NOMO-1 treated with dmso at 0.1 percent for 144 hours (cell line): ENCODE results near the gene TCF7L1.
"Not testable (repeated sequence)": the region's sequence is repeated elsewhere in the genome, so short reads cannot be mapped to it uniquely, and the experiment has no call there.

Experiments used
- DNase-seq: peaks from one replicate; lab custom pipeline; 2025; ENCODE audit not compliant: unreplicated experiment; lab: John Stamatoyannopoulos, UW

The TCF7L1 gene

DNA sequence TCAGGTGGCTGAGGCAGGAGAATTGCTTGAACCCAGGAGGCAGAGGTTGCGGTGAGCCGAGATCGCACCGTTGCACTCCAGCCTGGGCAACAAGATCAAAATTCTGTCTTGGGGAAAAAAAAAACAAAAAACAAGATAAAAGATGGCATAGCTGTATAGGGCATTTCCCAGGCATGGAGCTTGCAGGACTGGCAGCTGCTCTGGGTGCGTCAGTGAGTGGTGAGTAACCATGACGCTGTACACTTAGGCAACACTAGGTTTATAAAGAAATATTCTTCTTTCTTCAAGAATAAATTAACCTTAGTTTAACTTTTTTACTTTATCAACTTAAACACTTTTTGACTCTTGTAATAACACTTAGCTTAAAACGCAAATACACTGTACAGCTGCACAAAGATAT lies 179.2 kb downstream of the TCF7L1 start:
- no peak for DNase-seq

DNA sequence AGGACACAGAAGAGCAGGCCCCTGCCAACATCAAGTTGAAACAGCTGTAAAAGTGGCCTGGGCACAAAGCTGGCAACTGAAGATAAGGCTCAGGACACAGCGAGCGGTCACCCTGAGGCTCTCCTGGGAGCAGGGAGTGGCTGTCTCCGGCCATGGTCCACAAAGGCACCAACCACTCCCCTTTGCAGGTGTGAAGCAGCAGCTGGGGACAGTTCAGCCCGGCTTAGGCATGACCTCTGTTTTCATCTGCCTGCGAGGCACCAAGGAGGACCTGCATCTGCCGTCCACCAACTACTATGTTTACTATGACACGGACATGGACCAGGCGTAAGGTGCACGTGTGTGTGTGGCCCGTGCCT lies 181.7 kb downstream of the TCF7L1 start:
- DNase-seq = no peak

DNA sequence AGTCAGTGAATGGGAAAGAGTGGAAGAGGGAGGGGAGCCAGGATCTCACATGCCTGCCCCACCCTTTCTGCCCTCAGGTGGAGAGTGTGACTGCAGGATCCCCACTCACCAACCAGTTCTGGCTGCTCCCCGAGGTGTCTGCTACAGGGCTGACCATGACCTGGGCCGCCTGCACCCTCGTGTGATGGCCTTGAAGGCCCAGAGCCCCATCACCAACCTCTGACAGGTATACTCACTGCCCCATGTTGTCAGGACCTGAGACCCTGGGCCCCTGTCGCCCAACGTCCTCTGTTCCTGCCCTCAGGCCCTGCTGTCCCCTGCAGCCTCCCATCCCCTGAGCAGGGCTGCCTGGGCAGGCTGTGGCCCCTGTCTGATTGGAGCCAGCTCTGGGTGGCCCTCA lies 182.7 kb downstream of the TCF7L1 start:
- DNase-seq = not testable (repeated sequence)

DNA sequence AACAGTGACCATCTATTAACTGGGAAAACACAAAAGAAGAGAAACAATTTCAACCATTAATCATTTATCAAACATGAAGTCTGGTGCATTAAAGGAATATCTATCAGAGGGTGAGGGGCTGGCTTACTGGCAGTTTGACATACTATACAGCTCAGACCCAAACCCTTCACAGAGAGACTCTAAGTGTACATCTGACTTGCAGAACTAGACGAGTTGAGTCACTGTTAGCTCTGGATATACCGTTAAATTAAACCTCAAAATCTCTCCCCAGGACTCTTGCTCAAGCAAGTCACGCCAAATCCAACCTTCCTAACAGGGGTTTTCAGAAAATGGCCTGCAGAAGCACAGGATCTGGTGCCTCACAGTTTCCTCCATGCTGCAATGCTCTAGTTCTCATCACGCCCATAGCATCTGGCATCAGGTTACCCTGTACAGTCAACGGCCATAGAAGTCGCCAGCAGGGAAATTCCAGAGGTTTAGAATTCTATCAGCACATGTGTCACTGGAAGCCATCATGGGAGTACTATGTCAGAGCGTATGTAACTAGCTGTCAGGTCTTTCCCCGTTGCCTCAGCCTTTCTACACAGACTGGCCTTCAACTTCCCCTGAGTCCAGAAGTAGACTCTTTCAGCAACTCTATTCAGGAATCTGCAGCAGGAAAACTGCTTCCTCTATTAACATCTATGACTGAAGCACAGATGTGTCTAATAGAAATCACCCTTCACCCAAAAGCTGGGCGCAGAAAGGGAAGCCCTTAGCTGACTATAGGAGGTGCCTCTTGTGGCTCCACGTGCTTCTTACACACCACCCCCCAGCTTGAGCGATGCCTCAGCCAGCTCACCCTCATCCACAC lies 185.3 kb downstream of the TCF7L1 start:
- no peak for DNase-seq

DNA sequence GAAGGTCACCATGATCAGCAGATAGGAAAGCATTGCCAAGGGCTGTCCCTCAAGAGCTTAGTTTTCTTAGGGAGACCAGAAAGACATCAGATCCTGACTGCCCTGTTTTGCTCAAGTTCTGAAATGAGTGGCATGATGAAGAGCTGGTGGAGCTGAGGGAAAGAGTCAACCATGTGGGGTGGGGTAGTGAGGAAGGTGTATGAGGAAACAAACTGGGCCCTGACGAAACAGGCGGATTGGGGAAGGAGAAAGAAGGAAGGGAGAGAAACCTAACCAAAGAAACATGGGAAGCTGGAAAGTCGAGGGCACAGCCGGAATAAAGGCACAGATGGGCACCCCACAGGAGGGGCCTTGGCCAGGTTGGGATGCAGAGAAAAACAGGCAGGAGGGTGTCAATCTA lies 186.6 kb downstream of the TCF7L1 start:
- no peak for DNase-seq

DNA sequence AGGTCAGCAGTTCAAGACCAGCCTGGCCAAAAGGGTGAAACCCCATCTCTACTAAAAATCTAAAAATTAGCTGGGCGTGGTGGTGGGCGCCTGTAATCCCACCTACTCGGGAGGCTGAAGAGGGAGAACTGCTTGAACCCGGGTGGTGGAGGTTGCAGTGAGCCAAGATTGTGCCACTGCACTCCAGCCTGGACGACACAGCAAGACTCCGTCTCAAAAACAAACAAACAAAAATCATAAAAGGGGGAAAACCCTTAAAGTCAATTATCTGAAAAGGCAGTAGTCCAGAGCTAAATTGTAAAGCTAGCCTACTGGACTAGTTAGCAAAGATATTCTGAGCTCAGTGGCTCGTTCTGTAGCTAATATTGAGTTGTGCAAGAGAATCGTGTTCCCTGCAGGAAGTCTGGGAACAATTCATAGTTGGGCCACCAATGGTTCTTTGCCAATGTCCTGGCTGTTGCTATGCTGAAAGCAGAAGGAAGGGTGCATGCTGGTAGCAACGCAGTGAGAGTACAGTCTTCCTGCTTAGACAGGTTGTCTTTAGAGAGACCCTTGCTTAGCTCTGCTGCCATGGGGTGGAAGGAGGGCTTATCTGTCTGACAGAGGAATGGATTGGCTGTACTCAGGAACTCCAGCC lies 190.3 kb downstream of the TCF7L1 start:
- DNase-seq = no peak

DNA sequence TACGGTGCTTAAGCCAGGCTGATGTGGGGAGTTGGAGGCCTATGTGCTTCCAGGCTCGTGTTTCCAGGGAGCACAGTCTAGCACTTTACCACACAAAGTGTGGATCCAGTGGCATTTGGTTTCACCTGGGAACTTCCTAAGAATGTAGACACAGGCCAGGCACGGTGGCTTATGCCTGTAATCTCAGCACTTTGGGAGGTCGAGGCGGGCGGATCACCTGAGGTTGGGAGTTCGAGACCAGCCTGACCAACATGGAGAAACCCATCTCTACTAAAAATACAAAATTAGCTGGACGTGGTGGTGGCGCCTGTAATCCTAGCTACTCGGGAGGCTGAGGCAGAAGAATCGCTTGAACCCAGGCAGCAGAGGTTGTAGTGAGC lies 190.8 kb downstream of the TCF7L1 start:
- not testable (repeated sequence) for DNase-seq

DNA sequence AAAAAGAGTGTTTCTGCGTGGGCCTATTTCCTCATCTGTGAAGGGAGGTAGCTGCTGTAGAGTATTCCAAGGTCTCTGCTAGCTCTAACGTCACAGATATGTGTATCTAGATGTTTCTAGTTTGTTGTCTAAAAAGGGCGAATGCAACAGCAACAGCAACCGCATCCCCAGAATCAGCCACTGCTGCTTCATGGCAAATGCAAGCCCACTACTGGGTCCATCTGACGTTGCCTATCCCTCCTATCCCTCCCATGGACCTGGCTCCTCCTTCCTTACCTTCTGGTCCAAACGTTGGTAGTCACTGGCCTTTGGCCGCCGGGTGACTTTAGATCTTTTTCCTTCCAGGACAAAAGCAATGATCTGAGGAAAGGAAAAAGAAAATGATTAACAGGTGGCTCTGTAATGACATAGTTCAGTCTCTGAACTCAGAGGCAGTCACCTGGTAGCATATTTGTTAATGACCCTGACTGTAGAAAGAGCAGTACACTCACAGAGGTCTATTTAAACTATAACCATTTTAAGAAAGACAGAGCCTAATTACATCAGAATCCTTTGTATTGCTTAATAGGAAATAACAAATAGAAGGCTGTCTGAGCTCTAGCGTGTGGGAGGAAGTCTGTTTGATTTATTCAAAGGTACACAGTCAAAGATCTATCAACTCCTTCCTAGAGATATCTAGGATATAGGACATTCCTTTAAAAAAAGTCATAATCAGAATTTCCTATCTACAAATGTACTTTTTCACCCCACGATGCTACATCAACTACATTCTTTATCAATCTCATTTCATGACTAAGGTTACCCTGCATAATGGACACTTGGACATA lies 191.7 kb downstream of the TCF7L1 start:
- DNase-seq = peak; percentile 47

DNA sequence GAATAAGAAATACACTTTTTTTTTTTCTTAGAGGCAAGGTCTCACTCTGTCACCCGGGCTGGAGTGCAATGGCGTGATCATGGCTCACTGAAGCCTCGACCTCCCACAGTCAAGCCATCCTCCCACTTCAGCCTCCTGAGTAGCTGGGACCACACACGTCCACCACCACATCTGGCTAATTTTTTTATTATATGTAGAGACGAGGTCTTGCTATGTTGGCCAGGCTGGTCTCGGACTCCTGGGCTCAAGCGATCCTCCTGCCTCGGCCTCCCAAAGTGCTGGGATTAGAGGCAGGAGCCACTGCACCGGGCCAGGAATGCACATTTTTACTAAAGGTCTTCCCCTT lies 192.2 kb downstream of the TCF7L1 start:
- DNase-seq = no peak

DNA sequence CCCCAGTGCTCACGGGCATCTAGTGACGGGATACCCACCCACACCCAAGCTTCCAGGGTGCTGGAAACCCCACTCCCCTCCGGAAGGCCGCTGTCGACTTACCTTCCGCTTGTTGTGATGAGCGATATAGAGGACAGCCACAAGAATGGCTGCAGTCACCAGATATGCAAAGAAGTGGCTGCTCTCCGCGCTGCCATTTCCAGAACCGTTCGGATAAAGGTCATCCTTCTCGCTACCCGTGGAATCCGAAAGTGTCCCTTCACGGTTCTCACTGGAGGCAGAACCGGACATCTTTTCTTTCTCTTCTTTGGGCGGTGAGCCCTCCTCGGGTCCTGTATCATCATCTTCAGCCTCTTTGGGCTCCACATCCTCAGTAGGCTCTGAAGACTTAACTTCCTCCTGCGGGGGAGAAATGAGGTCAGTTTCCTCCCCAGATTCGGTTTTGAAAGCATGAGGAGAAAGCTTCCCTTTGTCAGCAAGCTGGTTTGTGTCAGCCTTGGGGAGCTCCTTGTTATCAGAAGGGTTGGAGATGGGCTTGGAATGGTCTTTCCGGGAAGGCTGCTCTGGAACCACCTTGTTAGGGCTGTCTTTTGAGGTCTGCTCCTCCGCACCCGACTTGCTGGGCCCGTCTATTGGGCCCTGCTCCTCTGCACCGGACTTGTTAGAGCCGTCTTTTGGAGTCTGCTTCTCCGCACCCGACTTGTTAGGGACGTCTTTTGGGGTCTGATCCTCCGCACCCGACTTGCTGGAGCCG lies 193.4 kb downstream of the TCF7L1 start:
- DNase-seq = peak; percentile 67

DNA sequence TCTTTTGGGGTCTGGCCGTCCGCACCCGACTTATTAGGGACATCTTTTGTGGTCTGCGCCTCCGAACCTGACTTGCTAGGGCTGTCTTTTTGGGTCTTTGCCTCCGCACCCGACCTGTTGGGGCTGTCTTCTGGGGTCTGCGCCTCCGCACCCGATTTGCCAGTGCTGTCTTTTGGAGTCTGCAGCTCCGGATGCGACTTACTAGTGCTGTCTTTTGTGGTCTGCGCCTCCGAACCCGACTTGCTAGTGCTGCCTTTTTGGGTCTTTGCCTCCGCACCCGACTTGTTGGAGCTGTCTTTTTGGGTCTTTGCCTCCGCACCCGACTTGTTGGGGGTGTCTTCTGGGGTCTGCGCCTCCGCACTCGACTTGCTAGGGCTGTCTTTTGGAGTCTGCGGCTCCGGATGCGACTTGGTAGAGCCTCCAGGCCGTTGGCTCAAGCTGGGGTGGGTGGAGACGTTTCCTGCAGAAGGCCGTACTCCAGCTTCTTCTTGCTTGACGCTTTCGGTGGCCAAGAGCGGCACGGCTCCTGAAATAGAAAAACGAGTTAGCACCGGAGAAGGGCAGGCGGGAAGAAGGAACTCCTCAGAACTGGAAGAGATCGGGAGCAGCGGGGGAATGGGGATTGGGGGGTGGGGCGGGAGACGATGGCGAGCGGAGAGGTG lies 194.1 kb downstream of the TCF7L1 start:
- peak; percentile 35 for DNase-seq

DNA sequence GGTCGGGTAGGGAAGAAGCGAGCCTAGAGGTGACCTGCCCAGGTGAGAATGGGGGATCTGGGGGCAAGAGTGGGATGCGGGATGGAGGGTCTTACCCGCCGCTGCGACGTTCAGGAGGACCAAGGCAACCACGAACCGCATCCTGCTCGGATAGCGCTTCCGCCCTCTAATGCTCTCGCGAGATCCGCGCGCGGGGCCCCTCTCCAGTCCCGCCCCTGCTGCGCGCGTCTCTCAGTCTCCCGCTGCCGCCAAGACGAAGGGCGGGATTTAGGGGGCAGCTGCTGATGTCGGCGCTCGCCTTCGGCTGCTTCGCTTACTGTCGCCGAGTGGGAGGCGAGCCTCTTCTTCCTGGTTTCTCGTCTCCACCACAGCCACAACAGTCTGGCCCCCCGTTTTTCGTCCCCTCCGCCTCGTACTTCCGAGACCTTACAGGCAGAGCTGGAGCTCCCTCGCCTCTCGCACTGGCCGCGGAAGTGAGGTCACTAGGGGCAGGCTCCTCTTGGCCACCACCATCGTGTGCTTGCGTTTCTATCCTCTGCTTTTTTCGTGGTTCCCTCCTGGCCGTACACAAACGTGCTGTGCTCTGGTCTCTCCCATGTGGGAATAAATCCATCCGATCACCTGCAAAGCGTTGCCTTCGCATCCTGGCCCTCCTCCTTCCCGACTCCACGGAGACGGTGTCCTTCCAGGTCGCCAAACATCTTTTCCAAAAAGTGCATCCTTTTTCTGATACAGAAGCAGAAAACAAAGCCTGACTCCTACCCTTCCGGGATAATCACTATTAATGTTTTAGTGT lies 194.8 kb downstream of the TCF7L1 start, which contains the start of gene TGOLN2:
TSS of gene TGOLN2 (minus strand) at position 168 of the 796 bp plus-strand sequence. CDS start at position 141, 27 bp downstream.
- DNase-seq = peak; percentile 94

DNA sequence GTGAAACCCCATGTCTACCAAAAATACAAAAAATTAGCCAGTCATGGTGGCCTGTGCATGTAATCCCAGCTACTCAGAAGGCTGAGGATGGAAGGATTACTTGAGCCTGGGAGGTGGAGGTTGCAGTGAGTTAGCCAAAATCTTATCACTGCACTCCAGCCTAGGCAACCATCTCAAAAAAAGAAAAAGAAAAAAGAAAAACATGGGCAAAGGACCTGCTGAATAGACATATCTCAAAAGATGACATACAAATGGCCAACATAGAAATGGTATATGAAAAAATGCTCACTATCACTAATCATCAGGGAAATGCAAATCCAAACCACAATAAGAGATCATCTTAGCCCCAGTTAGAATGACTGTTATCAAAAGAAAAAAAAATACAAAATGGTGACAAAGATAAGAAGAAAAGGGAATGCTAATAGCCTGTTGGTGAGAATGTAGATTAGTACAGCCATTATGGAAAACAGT lies 196.0 kb downstream of the TCF7L1 start:
- no peak for DNase-seq

DNA sequence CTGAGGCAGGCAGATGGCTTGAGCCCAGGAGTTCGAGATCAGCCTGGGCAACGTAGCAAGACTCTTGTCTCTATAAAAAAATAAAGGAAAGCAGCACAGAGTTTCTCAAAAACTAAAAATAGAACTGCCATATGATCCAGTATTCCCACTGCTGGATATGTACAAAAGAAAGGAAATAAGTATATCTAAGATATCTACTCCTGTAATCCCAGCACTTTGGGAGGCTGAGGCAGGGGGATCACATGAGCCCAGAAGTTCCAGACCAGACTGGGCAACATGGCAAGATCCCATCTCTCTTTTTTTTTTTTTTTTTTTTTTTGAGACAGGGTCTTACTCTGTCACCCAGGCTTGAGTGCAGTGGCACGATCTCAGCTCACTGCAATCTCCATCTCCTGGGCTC lies 196.5 kb downstream of the TCF7L1 start:
- not testable (repeated sequence) for DNase-seq

DNA sequence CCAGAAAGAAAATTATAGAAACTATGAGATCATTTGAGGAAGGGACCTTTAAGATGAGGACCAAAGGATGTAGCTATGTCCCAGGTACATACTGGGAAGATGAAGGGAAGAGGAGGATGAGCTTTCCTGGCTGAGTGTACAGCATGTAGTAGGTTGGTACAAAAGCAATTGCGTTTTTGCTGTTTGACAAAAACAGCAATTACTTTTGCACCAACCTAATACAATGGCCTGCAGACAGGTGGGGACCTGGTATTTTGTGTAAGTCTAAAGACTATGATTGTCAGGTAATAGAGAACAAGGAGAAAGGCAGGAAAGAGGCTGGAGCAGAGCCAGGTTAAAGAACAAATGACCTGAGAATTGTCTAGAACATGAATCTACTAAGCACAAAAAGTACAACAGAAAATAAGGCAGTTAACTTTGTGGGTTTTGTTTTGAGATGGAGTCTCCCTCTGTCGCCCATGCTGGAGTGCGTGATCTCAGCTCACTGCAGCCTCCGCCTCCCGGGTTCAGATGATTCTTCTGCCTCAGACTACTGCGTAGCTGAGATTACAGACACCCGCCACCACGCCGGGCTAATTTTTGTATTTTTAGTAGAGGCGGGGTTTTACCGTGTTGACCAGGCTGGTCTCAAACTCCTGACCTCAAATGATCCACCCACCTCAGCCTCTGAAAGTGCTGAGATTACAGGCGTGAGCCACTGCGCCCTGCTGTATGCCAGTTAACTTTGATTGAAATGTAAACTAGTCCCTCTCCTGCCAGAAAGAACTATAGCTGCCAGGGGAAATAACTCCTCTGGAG lies 197.8 kb downstream of the TCF7L1 start:
- DNase-seq = no peak

DNA sequence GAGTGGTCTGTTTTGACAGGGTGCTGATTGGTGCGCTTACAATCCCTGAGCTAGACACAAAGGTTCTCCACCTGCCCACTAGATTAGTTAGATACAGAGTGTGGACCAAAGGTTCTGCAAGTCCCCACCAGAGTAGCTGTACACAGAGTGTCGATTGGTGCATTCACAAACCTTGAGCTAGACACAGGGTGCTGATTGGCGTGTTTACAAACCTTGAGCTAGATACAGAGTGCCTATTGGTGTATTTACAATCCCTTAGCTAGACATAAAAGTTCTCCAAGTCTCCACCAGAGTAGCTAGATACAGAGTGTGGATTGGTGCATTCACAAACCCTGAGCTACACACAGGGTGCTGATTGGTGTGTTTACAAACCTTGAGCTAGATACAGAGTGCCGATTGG lies 200.7 kb downstream of the TCF7L1 start:
- DNase-seq = not testable (repeated sequence)

DNA sequence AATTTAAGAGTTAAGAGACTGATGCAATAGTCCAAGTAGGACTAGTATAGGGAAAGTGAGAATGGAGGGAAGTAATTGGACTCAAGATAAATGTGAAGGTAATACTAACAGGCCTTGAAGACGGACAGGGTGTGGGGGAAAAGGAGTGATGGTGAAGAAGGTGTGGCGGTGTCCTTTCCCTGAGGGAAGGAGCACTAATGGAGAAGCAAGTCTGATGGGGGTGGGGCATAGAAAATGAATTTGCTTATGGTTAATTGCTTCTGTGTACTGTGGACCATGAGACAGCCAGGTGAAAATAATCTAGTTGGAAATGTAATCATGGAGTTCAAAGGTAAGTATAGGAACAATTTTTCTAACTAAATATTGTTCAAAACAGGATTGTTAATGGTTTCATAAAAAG lies 201.7 kb downstream of the TCF7L1 start:
- DNase-seq = no peak

DNA sequence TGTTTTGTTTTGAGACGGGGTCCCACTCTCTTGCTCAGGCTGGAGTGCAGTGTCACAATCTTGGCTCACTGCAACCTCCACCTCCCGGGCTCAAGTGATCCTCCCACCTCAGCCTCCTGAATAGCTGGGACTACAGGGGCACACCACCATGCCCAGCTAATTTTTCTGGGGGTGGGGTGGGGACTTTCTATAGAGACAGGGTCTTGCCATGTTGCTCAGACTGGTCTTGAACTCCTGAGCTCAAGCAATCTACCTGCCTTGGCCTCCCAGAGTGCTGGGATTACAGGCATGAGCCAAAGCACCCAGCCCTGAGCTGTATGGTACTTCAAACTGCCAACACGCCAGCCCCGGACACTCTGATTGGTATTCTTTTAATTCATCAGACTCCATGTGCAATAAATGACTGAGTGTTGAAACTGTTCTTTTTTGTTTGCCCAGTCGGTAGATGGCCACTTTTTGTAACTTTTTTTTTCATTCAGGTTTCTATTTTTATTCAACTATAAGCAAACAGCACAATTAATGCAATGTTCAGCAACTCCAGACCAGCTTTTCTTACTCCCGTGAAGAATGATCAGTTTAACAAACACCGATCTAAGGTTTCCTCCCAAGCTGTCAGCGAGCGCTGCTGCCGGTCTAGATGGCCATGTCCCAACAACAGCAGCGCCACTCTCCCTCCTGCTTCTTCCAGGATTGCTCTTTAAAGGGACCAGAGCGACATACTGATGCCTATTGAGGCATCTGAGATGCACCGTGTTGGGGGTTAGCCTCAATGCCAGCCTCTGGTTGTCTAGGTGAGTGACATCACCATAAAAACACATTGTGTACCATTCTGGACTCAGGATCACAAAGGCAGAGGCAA lies 207.1 kb downstream of the TCF7L1 start:
- DNase-seq = no peak
